ENCODE data around the gene NINJ2.

NINJ2 gene

DNA sequence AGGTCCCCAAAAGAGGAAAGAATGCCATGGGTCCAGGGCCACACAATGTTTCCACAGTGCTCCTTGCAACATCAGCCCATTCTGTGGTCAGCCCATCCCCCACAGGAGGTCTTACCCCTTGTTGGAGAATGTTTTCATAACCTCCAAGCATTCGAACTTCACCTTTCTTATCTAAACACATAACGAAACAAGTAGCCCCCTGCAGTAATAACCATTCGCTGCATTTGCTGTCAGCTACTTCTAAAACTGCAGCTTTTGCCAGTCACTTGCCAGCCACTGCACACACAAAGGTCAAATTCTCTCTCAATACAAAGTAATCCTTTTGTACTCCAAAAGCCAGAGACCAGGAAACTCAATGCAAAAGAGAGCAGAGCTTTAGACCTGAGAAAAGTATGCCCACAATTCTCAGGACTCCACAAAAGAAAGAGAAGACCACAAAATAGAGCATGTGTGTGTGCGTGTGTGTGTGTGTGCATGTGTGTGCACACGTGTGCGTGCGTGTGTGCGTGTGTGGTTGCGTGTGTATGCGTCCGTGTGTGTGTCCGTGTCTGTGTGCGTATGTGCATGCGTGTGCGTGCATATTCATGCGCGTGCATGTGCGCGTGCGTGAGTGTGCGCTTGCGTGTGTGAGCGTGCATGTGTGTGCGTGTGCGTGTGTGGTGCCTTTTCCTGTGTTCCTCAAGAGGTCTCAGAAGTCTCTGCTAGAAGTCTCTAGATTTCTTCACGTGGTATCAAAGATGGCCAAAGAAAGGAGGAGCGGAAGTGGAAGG lies 31.7 kb upstream of the NINJ2 start:
- H3K27ac ChIP-seq = no peak overlapping the region
- H3K36me3 ChIP-seq = no peaks in the 10 kb centered on the region
- TF ChIP-seq Cebpa-rat (IDR thresholded peaks at IDR 0.05) = no peak
- no peak overlapping the region for H3K9ac ChIP-seq
- no peak overlapping the region for H3K4me3 ChIP-seq
- H3K27me3 ChIP-seq = no peaks in the 10 kb centered on the region
- peaks cover 56% of the 10 kb centered on the region for H3K9me3 ChIP-seq
- H3K4me2 ChIP-seq = no peak overlapping the region
- no peaks in the 10 kb centered on the region for H4K20me1 ChIP-seq
- H3K4me1 ChIP-seq = peaks cover 12% of the 10 kb centered on the region

DNA sequence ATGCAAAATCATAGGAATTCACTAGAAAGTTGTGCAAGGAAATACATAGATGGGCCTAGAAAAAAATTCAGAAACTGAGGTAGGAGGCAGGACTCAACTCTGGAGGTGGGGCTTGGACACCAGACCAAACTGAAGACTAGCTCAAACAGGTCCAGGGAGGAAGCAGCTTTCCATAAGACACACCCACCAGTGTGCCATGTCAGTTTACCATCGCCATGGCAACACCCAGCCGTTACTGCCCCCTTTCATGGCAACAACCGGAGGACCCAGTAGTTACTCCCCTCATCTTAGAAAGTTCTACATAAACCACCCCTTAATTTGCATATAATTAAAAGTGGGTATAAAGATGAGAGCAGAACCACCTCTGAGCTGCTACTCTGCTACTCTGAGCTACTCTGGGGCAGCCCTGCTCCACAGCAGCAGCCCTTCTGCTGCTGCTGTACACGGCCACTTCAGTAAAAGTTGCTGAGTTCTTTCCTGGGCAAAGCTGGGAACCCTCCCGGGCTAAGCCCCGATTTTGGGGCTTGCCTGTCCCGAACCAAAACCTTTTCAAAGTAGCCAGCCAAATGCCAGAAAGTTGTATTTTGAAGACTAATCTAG lies 30.8 kb upstream of the NINJ2 start:
- no peak for TF ChIP-seq Cebpa-rat (IDR thresholded peaks at IDR 0.05)
- Histone ChIP-seq H3K9ac (no peak overlapping the region), H3K4me1 (peaks cover 8% of the 10 kb centered on the region), H3K4me2 (no peak overlapping the region), H3K36me3 (no peaks in the 10 kb centered on the region), H3K4me3 (no peak overlapping the region), H3K9me3 (peaks cover 50% of the 10 kb centered on the region), H3K27ac (no peak overlapping the region), H3K27me3 (no peaks in the 10 kb centered on the region), H4K20me1 (no peaks in the 10 kb centered on the region)

- Histone ChIP-seq H3K27me3 (no peaks in the 10 kb centered on the region), H3K9me3 (peaks cover 33% of the 10 kb centered on the region), H3K4me1 (peaks cover 8% of the 10 kb centered on the region), H3K27ac (no peak overlapping the region), H3K4me3 (no peak overlapping the region), H4K20me1 (no peaks in the 10 kb centered on the region), H3K9ac (no peak overlapping the region), H3K36me3 (no peaks in the 10 kb centered on the region), H3K4me2 (peak overlapping the region; percentile 13; the same call in 1 of the 2 replicates)
- no peak for TF ChIP-seq Cebpa-rat (IDR thresholded peaks at IDR 0.05)
Observed at GRCh38 chr12:692274-692673, 29.0 kb upstream of the NINJ2 start.

DNA sequence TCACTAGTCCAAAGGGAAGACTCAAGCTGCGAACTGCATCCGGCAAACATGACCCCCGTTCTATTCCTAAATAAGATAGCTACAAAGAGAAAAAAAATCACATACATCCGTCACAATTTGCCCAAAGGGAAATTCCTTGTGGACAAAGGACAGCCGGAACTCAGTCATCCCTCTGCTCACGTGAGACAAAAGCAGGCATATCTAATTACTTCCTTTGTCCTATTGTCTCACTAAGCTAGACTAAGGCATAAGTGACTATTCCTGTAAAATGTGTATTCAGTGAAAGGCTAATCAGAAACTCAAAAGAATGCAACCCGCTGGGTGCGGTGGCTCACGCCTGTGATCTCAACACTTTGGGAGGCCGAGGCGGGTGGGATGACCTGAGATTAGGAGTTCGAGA lies 27.2 kb upstream of the NINJ2 start:
- no peaks in the 10 kb centered on the region for H3K27me3 ChIP-seq
- no peak overlapping the region for H3K27ac ChIP-seq
- H3K9ac ChIP-seq = no peak overlapping the region
- no peak overlapping the region for H3K4me2 ChIP-seq
- H3K4me3 ChIP-seq = no peak overlapping the region
- H3K9me3 ChIP-seq = peaks cover 21% of the 10 kb centered on the region
- no peak for TF ChIP-seq Cebpa-rat (IDR thresholded peaks at IDR 0.05)
- no peaks in the 10 kb centered on the region for H3K36me3 ChIP-seq
- H4K20me1 ChIP-seq = no peaks in the 10 kb centered on the region
- H3K4me1 ChIP-seq = peaks cover 19% of the 10 kb centered on the region

DNA sequence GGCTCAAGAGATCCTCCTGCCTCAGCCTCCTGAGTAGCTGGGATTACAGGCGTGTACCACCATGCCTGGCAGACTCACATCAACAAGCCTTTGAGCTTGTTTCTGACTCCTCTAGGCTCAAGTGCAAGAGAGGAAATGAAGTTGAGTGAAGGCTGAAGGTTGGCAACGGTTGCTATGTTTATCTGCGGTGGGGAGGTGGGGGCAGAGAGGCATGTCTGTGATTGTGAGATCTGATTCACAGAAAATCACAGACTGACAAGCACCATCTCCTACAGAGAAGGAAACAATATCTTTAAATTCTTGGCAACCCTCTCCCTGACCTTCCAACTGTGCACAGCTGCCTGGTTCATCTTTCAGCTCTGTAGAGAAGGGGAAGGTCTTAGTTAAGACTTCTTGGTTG lies 22.1 kb upstream of the NINJ2 start:
- Histone ChIP-seq H3K27ac (peak overlapping the region; percentile 53; the same call in 1 of the 2 replicates), H3K4me1 (peaks cover 44% of the 10 kb centered on the region), H3K9me3 (no peaks in the 10 kb centered on the region), H3K36me3 (no peaks in the 10 kb centered on the region), H3K4me3 (no peak overlapping the region), H3K9ac (peak overlapping the region; percentile 5; the same call in 1 of the 2 replicates), H4K20me1 (no peaks in the 10 kb centered on the region), H3K4me2 (peak overlapping the region; percentile 64), H3K27me3 (no peaks in the 10 kb centered on the region)
- no peak for TF ChIP-seq Cebpa-rat (IDR thresholded peaks at IDR 0.05)

- no peaks in the 10 kb centered on the region for H3K9me3 ChIP-seq
- H4K20me1 ChIP-seq = no peaks in the 10 kb centered on the region
- peaks cover 44% of the 10 kb centered on the region for H3K4me1 ChIP-seq
- TF ChIP-seq Cebpa-rat (IDR thresholded peaks at IDR 0.05) = no peak
- H3K4me2 ChIP-seq = peak overlapping the region; percentile 64
- no peak overlapping the region; the same call in 1 of the 2 replicates for H3K9ac ChIP-seq
- no peaks in the 10 kb centered on the region for H3K36me3 ChIP-seq
- peak overlapping the region; percentile 54 for H3K27ac ChIP-seq
- no peaks in the 10 kb centered on the region for H3K27me3 ChIP-seq
- H3K4me3 ChIP-seq = no peak overlapping the region
Observed at GRCh38 chr12:684416-684815, 21.2 kb upstream of the NINJ2 start.

DNA sequence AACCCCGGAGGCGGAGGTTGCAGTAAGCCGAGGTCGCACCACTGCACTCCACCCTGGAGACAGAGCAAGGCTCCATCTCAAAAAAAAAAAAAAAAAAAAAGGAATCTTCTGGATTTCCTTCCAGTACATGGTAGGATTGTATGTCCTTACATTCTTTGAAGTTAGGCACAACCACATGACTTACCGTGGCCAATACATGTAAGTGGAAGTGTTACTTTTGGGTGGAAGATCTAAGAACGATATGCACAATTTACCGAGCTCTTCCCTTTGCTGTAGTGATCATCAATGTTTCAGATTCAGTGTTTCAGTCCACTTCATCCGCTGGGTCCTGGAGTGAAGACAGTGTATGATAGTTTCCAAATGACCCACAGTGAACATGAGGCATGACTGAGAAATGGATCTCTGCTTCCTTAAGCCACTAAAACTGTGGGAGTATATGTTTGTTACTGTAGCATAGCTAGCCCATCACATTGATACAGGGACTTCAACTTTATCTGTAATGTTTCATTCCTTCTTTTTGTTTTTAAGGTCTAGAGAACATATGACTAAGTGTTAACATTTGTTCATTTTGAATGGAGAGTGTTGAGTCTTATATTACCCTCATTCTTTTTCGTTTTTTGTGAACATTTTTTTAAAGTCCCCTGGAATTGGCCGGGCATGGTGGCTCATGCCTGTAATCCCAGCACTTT lies 18.5 kb upstream of the NINJ2 start:
- H3K4me1 ChIP-seq = peaks cover 44% of the 10 kb centered on the region
- no peaks in the 10 kb centered on the region for H4K20me1 ChIP-seq
- H3K27ac ChIP-seq = no peak overlapping the region
- H3K4me2 ChIP-seq = no peak overlapping the region
- no peaks in the 10 kb centered on the region for H3K9me3 ChIP-seq
- no peak overlapping the region for H3K9ac ChIP-seq
- no peak overlapping the region for H3K4me3 ChIP-seq
- no peaks in the 10 kb centered on the region for H3K36me3 ChIP-seq
- TF ChIP-seq Cebpa-rat (IDR thresholded peaks at IDR 0.05) = no peak
- no peaks in the 10 kb centered on the region for H3K27me3 ChIP-seq

- Histone ChIP-seq H3K9ac (no peak overlapping the region), H3K4me3 (no peak overlapping the region), H3K4me1 (peaks cover 35% of the 10 kb centered on the region), H3K9me3 (no peaks in the 10 kb centered on the region), H3K27me3 (no peaks in the 10 kb centered on the region), H3K4me2 (no peak overlapping the region), H3K36me3 (no peaks in the 10 kb centered on the region), H4K20me1 (no peaks in the 10 kb centered on the region), H3K27ac (no peak overlapping the region)
- TF ChIP-seq Cebpa-rat (IDR thresholded peaks at IDR 0.05) = no peak
Observed at GRCh38 chr12:678747-679712, 15.8 kb upstream of the NINJ2 start.

- no peak for TF ChIP-seq Cebpa-rat (IDR thresholded peaks at IDR 0.05)
- Histone ChIP-seq H3K4me1 (peaks cover 30% of the 10 kb centered on the region), H3K4me3 (no peak overlapping the region), H3K27me3 (no peaks in the 10 kb centered on the region), H3K9me3 (no peaks in the 10 kb centered on the region), H3K27ac (no peak overlapping the region), H3K36me3 (no peaks in the 10 kb centered on the region), H4K20me1 (no peaks in the 10 kb centered on the region), H3K4me2 (peak overlapping the region; percentile 63), H3K9ac (no peak overlapping the region)
Observed at GRCh38 chr12:675562-675961, 12.3 kb upstream of the NINJ2 start.
